Keratinocyte (primary cell): ENCODE results near the gene TACC3. TPM values are rescaled to one million over a fixed set of nuclear protein-coding genes. Genes with fewer than 3 reads are reported as not detected.
A peak's percentile ranks its signal among the peaks of the same experiment; 100 is the strongest.

Source experiments
- DNase-seq: peaks from one replicate; pipeline ENCODE4 v3.0.0-alpha.2; 2011; ENCODE audit warnings: low read depth, missing footprints, low spot score
- FAIRE-seq: peaks from 2 replicates; lab custom pipeline; 2011; peaks lifted over from hg19 to GRCh38; lab: Jason Lieb, UNC
- H2AFZ ChIP-seq: 2 replicates; pipeline ENCODE4 v1.6.0; 2012; ENCODE audit warnings: low read length, control low read depth, inconsistent platforms; ENCODE audit not compliant: control insufficient read depth
- H3K27ac ChIP-seq: 2 replicates; pipeline ENCODE4 v1.5.1; 2011; ENCODE audit warnings: low read length; ENCODE audit not compliant: control insufficient read depth, insufficient read depth
- H3K27me3 ChIP-seq: 3 replicates; pipeline ENCODE4 v1.6.0; 2011; ENCODE audit warnings: low read length; ENCODE audit not compliant: control insufficient read depth, insufficient read depth; ENCODE audit errors: extremely low read depth
- H3K36me3 ChIP-seq, 2 experiments: 2 replicates in 1 of 2; 3 replicates in 1 of 2; pipeline ENCODE4 v1.5.1; 2011; ENCODE audit warnings: low read length in 2 of 2, mild to moderate bottlenecking in 1 of 2; ENCODE audit not compliant: control insufficient read depth in 2 of 2, insufficient read depth in 2 of 2; ENCODE audit errors: extremely low read depth in 1 of 2
- H3K4me1 ChIP-seq: 3 replicates; pipeline ENCODE4 v1.5.1; 2011; ENCODE audit warnings: low read length; ENCODE audit not compliant: control insufficient read depth, insufficient read depth; ENCODE audit errors: extremely low read depth
- H3K4me2 ChIP-seq: 3 replicates; pipeline ENCODE4 v1.6.0; 2011; ENCODE audit warnings: low read depth, low read length; ENCODE audit not compliant: control insufficient read depth, insufficient read depth; ENCODE audit errors: extremely low read depth
- H3K4me3 ChIP-seq, 3 experiments: fragments of 200-600 bp in 1 of 3; sonication (generic) in 1 of 3; 2 replicates in 2 of 3; 3 replicates in 1 of 3; pipeline ENCODE4 v1.5.1; 2011 to 2016; ENCODE audit warnings: low read length in 3 of 3, mild to moderate bottlenecking in 3 of 3, control low read depth in 2 of 3, inconsistent platforms in 1 of 3, low read depth in 1 of 3, mixed read lengths in 1 of 3, mixed run types in 1 of 3, moderate library complexity in 1 of 3; ENCODE audit not compliant: control insufficient read depth in 2 of 3, insufficient read depth in 2 of 3; ENCODE audit errors: extremely low read depth in 1 of 3
- H3K79me2 ChIP-seq: 2 replicates; pipeline ENCODE4 v1.6.0; 2012; ENCODE audit warnings: low read length; ENCODE audit not compliant: control insufficient read depth, insufficient read depth
- H3K9ac ChIP-seq: 3 replicates; pipeline ENCODE4 v1.6.0; 2011; ENCODE audit warnings: low read length; ENCODE audit not compliant: control insufficient read depth, insufficient read depth; ENCODE audit errors: extremely low read depth
- H3K9me1 ChIP-seq: 3 replicates; pipeline ENCODE4 v1.6.0; 2011; ENCODE audit warnings: low read length; ENCODE audit not compliant: control insufficient read depth, insufficient read depth; ENCODE audit errors: extremely low read depth
- H3K9me3 ChIP-seq: 2 replicates; pipeline ENCODE4 v1.5.1; 2012; ENCODE audit warnings: low read depth, low read length; ENCODE audit not compliant: control insufficient read depth
- H4K20me1 ChIP-seq: 3 replicates; pipeline ENCODE4 v1.6.0; 2011; ENCODE audit warnings: low read length; ENCODE audit not compliant: control insufficient read depth, insufficient read depth; ENCODE audit errors: extremely low read depth
- EZH2 ChIP-seq: IDR thresholded peaks from one replicate; pipeline ENCODE4 v1.6.1; 2012; ENCODE audit warnings: inconsistent platforms, mild to moderate bottlenecking, low read length, moderate library complexity
- dilution Hi-C: fragments of 300-500 bp; cut with MboI; formaldehyde crosslinking; loops from one replicate; pipeline ENCODE4 v1.7.0; 2020; ENCODE audit warnings: low sequenced_read_pairs; ENCODE audit not compliant: extremely low pct_ligation_motif_present
- polyA plus RNA-seq, 5 experiments: library from polyadenylated mRNA; depleted of rRNA in 3 of 5; stranded (reverse) in 3 of 5; stranded (forward) in 1 of 5; unstranded in 1 of 5; fragments of >200 nt; gene quantifications; 1 replicate in 1 of 5; 2 replicates in 3 of 5; 3 replicates in 1 of 5; pipeline versions ENCODE4 v1.2.1 to v1.2.3, GENCODE V29; 2011 to 2012; ENCODE audit warnings: missing spikeins in 2 of 5, low read depth in 1 of 5, low replicate concordance in 1 of 5
- TF ChIP-seq, protein P1 (sequence below), 3 experiments: IDR thresholded peaks in 1 of 3; conservative IDR thresholded peaks in 1 of 3; optimal IDR thresholded peaks in 1 of 3; 2 replicates in 2 of 3; 3 replicates in 1 of 3; pipeline versions ENCODE3 to v1.5.1; 2011; ENCODE audit warnings: low read length in 3 of 3, mild to moderate bottlenecking in 3 of 3, moderate library complexity in 2 of 3, control low read depth in 1 of 3, inconsistent platforms in 1 of 3; ENCODE audit not compliant: insufficient read depth in 2 of 3; ENCODE audit errors: extremely low read depth in 1 of 3

The TACC3 gene
- polyA plus RNA-seq, 1 donor (not counting 4 experiments of a cell fraction or from before 2014, with no cell fraction given) = 19.1 TPM

DNA sequence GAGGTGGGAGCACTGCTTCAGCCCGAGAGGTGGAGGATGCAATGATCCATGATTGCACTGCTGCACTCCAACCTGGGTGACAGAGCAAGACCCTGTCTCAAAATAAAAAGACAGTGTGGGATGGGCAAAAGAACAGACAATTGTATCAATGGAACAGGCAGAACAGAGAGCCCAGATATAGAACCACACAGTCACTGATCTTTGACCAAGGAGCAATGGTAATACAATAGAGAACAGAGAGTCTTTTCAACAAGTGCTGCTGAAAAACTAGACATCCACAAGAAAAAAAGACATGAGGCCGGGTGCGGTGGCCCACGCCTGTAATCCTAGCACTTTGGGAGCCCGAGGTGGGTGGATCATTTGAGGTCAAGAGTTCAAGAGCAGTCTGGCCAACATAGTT, 43.1 kb upstream of the TACC3 start:
- Histone ChIP-seq H3K27me3 (no peaks in the 10 kb centered on the region), H3K27ac (no peak overlapping the region), H3K4me1 (peaks cover 5% of the 10 kb centered on the region), H4K20me1 (no peaks in the 10 kb centered on the region), H3K9me3 (no peaks in the 10 kb centered on the region), H3K4me3 (no peak overlapping the region), H3K9ac (no peak overlapping the region), H3K9me1 (no peaks in the 10 kb centered on the region), H3K4me2 (no peak overlapping the region), H3K79me2 (no peaks in the 10 kb centered on the region), H3K36me3 (no peaks in the 10 kb centered on the region), H2AFZ (no peak overlapping the region)
- TF ChIP-seq EZH2 = no peak
- TF ChIP-seq, protein P1, sequence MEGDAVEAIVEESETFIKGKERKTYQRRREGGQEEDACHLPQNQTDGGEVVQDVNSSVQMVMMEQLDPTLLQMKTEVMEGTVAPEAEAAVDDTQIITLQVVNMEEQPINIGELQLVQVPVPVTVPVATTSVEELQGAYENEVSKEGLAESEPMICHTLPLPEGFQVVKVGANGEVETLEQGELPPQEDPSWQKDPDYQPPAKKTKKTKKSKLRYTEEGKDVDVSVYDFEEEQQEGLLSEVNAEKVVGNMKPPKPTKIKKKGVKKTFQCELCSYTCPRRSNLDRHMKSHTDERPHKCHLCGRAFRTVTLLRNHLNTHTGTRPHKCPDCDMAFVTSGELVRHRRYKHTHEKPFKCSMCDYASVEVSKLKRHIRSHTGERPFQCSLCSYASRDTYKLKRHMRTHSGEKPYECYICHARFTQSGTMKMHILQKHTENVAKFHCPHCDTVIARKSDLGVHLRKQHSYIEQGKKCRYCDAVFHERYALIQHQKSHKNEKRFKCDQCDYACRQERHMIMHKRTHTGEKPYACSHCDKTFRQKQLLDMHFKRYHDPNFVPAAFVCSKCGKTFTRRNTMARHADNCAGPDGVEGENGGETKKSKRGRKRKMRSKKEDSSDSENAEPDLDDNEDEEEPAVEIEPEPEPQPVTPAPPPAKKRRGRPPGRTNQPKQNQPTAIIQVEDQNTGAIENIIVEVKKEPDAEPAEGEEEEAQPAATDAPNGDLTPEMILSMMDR (optimal IDR thresholded peaks at IDR 0.05 in 1 of 3, IDR thresholded peaks at IDR 0.05 in 1 of 3, conservative IDR thresholded peaks at IDR 0.05 in 1 of 3; ENCODE audit: extremely low read depth in 1 of 3, insufficient read depth in 2 of 3, low read length in 3 of 3) = no peak
- dilution Hi-C loops = no loop called here
- DNase-seq (no peak), FAIRE-seq (no peak)

DNA sequence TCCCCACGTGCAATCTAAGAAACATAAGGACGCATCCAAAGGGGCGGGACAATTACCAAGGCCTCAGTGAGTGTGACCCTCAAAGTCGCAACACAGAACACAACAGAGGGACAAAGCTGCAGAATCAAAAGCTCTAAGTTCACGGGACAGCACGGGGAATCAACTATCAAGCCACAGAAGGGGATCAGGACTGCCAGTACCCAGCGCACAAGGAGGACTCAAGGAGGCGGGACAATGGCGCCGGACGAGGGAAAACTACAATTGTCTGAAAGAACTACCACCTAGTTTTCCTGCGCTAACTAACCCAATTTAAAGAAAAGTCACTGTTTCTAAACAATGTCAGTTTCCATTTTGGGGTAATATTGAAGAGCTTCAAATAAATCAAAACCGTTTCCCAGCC, 38.5 kb upstream of the TACC3 start:
- Histone ChIP-seq H3K9ac (no peak overlapping the region), H3K9me3 (no peaks in the 10 kb centered on the region), H3K9me1 (no peaks in the 10 kb centered on the region), H3K4me1 (peaks cover 10% of the 10 kb centered on the region), H3K36me3 (no peaks in the 10 kb centered on the region), H3K4me3 (no peak overlapping the region), H2AFZ (no peak overlapping the region), H3K27ac (no peak overlapping the region), H3K79me2 (no peaks in the 10 kb centered on the region), H3K4me2 (peak overlapping the region; percentile 92), H4K20me1 (no peaks in the 10 kb centered on the region), H3K27me3 (no peaks in the 10 kb centered on the region)
- no peak for DNase-seq
- TF ChIP-seq EZH2 = no peak
- TF ChIP-seq, protein P1 (optimal IDR thresholded peaks at IDR 0.05 in 1 of 3, IDR thresholded peaks at IDR 0.05 in 1 of 3, conservative IDR thresholded peaks at IDR 0.05 in 1 of 3; ENCODE audit: extremely low read depth in 1 of 3, insufficient read depth in 2 of 3, low read length in 3 of 3) = no peak
- dilution Hi-C loops = no loop called here
- no peak for FAIRE-seq
